Measurements from ENCODE around the gene CACNA1D. TPM values are rescaled to one million over a fixed set of nuclear protein-coding genes. Genes with fewer than 3 reads are reported as not detected.

Gene CACNA1D
- total and polyA plus RNA-seq, 8 donors, result 0.31 to 36.5 (median 12.5) TPM

GRCh38 chr3:53650928-53651661 is 156.7 kb downstream of the CACNA1D start:
- peaks cover 0 to 17% (median 5%) of the 10 kb centered on the region in 4 donors for H3K9me3 ChIP-seq
- no peak overlapping the region for H3K27ac ChIP-seq
- WGBS, 5 donors, result 69 to 94% (median 92%) methylated on average over 5 of the region's 5 CpGs
- no peak for DNase-seq
- no peak for TF ChIP-seq POLR2AphosphoS5 (IDR thresholded peaks at IDR 0.05)
- TF ChIP-seq EP300 (IDR thresholded peaks at IDR 0.05), result no peak
- TF ChIP-seq CTCF (IDR thresholded peaks at IDR 0.05), result no peak
- TF ChIP-seq POLR2A (IDR thresholded peaks at IDR 0.05), result no peak
- H3K27me3 ChIP-seq, result no peaks in the 10 kb centered on the region
- intact Hi-C loops (cut with DNase I; ENCODE audit: low total_unique reads), result no loop called here
- no peak overlapping the region for H3K4me3 ChIP-seq
- no peaks in the 10 kb centered on the region for H3K36me3 ChIP-seq
- H3K4me1 ChIP-seq, result no peaks in the 10 kb centered on the region

- TF ChIP-seq CTCF (IDR thresholded peaks at IDR 0.05) (no peak), POLR2AphosphoS5 (IDR thresholded peaks at IDR 0.05) (no peak), POLR2A (IDR thresholded peaks at IDR 0.05) (no peak), EP300 (IDR thresholded peaks at IDR 0.05) (no peak)
- intact Hi-C loops (cut with DNase I; ENCODE audit: low total_unique reads), result no loop called here
- no peak overlapping the region for H3K27ac ChIP-seq
- H3K4me3 ChIP-seq, result no peak overlapping the region
- WGBS, 5 donors, result 95 to 98% (median 98%) methylated on average over 8 of the region's 8 CpGs
- H3K27me3 ChIP-seq, result no peaks in the 10 kb centered on the region
- no peaks in the 10 kb centered on the region for H3K4me1 ChIP-seq
- DNase-seq, result no peak
- peaks cover 0 to 17% (median 5%) of the 10 kb centered on the region in 4 donors for H3K9me3 ChIP-seq
- no peaks in the 10 kb centered on the region for H3K36me3 ChIP-seq
These were observed 157.5 kb downstream of the CACNA1D start for GRCh38 chr3:53651927-53652326.

- Histone ChIP-seq H3K36me3 (no peaks in the 10 kb centered on the region), H3K4me3 (no peak overlapping the region), H3K27ac (no peak overlapping the region), H3K9me3 (peaks cover 0 to 37% (median 21%) of the 10 kb centered on the region in 4 donors), H3K27me3 (no peaks in the 10 kb centered on the region), H3K4me1 (no peaks in the 10 kb centered on the region)
- no peak for TF ChIP-seq POLR2AphosphoS5 (IDR thresholded peaks at IDR 0.05)
- no peak for TF ChIP-seq POLR2A (IDR thresholded peaks at IDR 0.05)
- TF ChIP-seq CTCF (IDR thresholded peaks at IDR 0.05), result no peak
- TF ChIP-seq EP300 (IDR thresholded peaks at IDR 0.05), result no peak
- intact Hi-C loops (cut with DNase I; ENCODE audit: low total_unique reads), result no loop called here
- whole genome bisulfite sequencing, 5 donors, result 75 to 85% (median 82%) methylated on average over 1 of the region's 1 CpG
- no peak for DNase-seq
These were observed 163.2 kb downstream of the CACNA1D start for GRCh38 chr3:53657651-53658050.

GRCh38 chr3:53658613-53659193 is 164.3 kb downstream of the CACNA1D start:
- H3K27me3 ChIP-seq, result no peaks in the 10 kb centered on the region
- DNase-seq, result no peak
- no peaks in the 10 kb centered on the region for H3K36me3 ChIP-seq
- H3K4me3 ChIP-seq, result no peak overlapping the region
- 37 to 63% (median 45%) methylated on average over 6 of the region's 6 CpGs for WGBS, 5 donors
- intact Hi-C loops (cut with DNase I; ENCODE audit: low total_unique reads), result no loop called here
- peaks cover 0 to 35% (median 20%) of the 10 kb centered on the region in 4 donors for H3K9me3 ChIP-seq
- no peak overlapping the region for H3K27ac ChIP-seq
- no peaks in the 10 kb centered on the region for H3K4me1 ChIP-seq
- TF ChIP-seq POLR2A (IDR thresholded peaks at IDR 0.05) (no peak), EP300 (IDR thresholded peaks at IDR 0.05) (no peak), CTCF (IDR thresholded peaks at IDR 0.05) (no peak), POLR2AphosphoS5 (IDR thresholded peaks at IDR 0.05) (no peak)
